ENCODE results near the gene PCLAF. TPM values are rescaled to one million over a fixed set of nuclear protein-coding genes. Genes with fewer than 3 reads are reported as not detected.
A peak's percentile ranks its signal among the peaks of the same experiment; 100 is the strongest.

The PCLAF gene
- polyA plus RNA-seq, 2 of the 4 experiments (the other 2 are of a cell fraction), result 221 to 452 TPM

- TF ChIP-seq ELK1 (IDR thresholded peaks at IDR 0.05; ENCODE audit: low read depth, low read length) (0 out of 2 replicates have a peak, but pooled peaks have one; percentile 47), MAFK (IDR thresholded peaks at IDR 0.05; ENCODE audit: partially characterized antibody) (peak; percentile 63), RCOR1 (IDR thresholded peaks at IDR 0.05; ENCODE audit: low read depth, low read length) (peak; percentile 8; the same call in 1 of the 2 replicates), ATOH8 (CRISPR knock-in tag; IDR thresholded peaks at IDR 0.05; ENCODE audit: low read depth) (no peak), NFE2L2 (conservative IDR thresholded peaks at IDR 0.05; ENCODE audit: low read length) (0 out of 2 replicates have a peak, but pooled peaks have one; percentile 1)
Observed at GRCh38 chr15:64387562-64388168, 6.4 kb upstream of the PCLAF start, which contains the start of gene TRIP4 (continued).

GRCh38 chr15:64386291-64386690 is 5.0 kb upstream of the PCLAF start:
- POLR2A ChIA-PET, result interaction anchor here (1.5 kb wide), 1 partner anchor 30 kb away, joined by 11 read pairs; the partner anchor contains the start of gene CSNK1G1
- Histone ChIP-seq H3K27ac (no peak overlapping the region), H3K4me3 (no peak overlapping the region), H3K4me1 (peaks cover 13% of the 10 kb centered on the region), H3K9me3 (peaks cover 5% of the 10 kb centered on the region; the same call in 2 of the 3 replicates), H3K4me2 (no peak overlapping the region)
- ATAC-seq, result no peak
- no peak for FAIRE-seq
- no peak for TF ChIP-seq SMC3 (IDR thresholded peaks at IDR 0.05)
- no peak for TF ChIP-seq EHMT2 (IDR thresholded peaks at IDR 0.05; ENCODE audit: low read depth)
- TF ChIP-seq HOXB13 (CRISPR knock-in tag; IDR thresholded peaks at IDR 0.05; ENCODE audit: low read depth), result no peak
- no peak for TF ChIP-seq USF2 (IDR thresholded peaks at IDR 0.05)
- TF ChIP-seq ELK1 (IDR thresholded peaks at IDR 0.05; ENCODE audit: low read depth, low read length), result no peak
- TF ChIP-seq POLR2A (IDR thresholded peaks at IDR 0.05; ENCODE audit: low read length), result no peak
- no peak for TF ChIP-seq CHD4 (IDR thresholded peaks at IDR 0.05; ENCODE audit: borderline replicate concordance)
- no peak for TF ChIP-seq RNF2 (IDR thresholded peaks at IDR 0.05; ENCODE audit: borderline replicate concordance, low read depth)
- no peak for TF ChIP-seq ATOH8 (CRISPR knock-in tag; IDR thresholded peaks at IDR 0.05; ENCODE audit: low read depth)
- CTCF ChIA-PET, result interaction anchor here (0.6 to 2.6 kb wide), 7 partner anchors 10 to 295 kb away, joined by 3 to 16 read pairs (median 6); partner anchors contain the start of gene CSNK1G1
- DNase-seq (ENCODE audit: low read depth in 1 of 2, low spot score in 1 of 2), result no peak
- 89% methylated on average over 7 of the region's 7 CpGs for WGBS (ENCODE audit: missing lambda C conversion rate)

- Histone ChIP-seq H3K9me3 (peaks cover 5% of the 10 kb centered on the region; the same call in 2 of the 3 replicates), H3K4me3 (no peak overlapping the region), H3K4me1 (peaks cover 25% of the 10 kb centered on the region), H3K4me2 (no peak overlapping the region), H3K27ac (no peak overlapping the region)
- TF ChIP-seq MAFK (IDR thresholded peaks at IDR 0.05; ENCODE audit: partially characterized antibody) (peak; percentile 54), FOSB (CRISPR knock-in tag; IDR thresholded peaks at IDR 0.05) (no peak), E2F6 (IDR thresholded peaks at IDR 0.05; ENCODE audit: borderline replicate concordance, low read depth) (no peak)
- CTCF ChIA-PET, result interaction anchor here (0.7 kb wide), 1 partner anchor 23 kb away, joined by 3 read pairs; no protein-coding TSS in a partner anchor
- FAIRE-seq, result no peak
- WGBS (ENCODE audit: missing lambda C conversion rate), result 67% methylated on average over 2 of the region's 2 CpGs
- no peak for DNase-seq (ENCODE audit: low read depth in 1 of 2, low spot score in 1 of 2)
- POLR2A ChIA-PET, result no interaction called here
- ATAC-seq, result no peak
Observed at GRCh38 chr15:64383760-64384159, 2.5 kb upstream of the PCLAF start.

All from A549 (cell line).